ENCODE results near the gene CDKN3. TPM values are rescaled to one million over a fixed set of nuclear protein-coding genes. Genes with fewer than 3 reads are reported as not detected.
"Not testable (repeated sequence)": the region's sequence is repeated elsewhere in the genome, so short reads cannot be mapped to it uniquely, and the experiment has no call there.

Gene CDKN3
- total RNA-seq, 2 experiments from 2014 or later, result 150 to 157 TPM

DNA sequence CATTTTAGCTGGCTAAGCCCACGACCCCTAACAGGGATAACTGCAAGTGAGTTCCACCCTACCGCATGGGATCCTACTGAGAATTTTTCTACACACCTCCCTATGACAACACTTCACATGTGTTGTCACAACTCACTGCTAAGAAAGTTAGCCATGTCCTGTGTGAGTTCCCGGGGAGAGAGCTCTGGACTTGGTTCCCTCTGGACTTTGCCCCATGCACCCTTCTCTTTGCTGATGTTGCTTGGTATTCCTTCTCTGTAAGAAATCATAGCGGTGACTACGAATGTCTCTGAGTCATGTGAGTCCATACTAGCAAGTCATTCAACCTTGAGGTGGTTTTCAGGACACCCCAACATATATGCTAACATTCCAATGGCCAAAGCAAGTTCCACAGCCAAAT, 9.5 kb upstream of the CDKN3 start:
- Histone ChIP-seq H3K4me1 (ENCODE audit: insufficient read depth, low read length, poor library complexity, severe bottlenecking) (no peaks in the 10 kb centered on the region), H3K36me3 (ENCODE audit: insufficient read depth, low read length) (no peaks in the 10 kb centered on the region), H3K9me2 (ENCODE audit: insufficient read depth, low read length) (no peaks in the 10 kb centered on the region), H2AFZ (ENCODE audit: low read length) (no peak overlapping the region), H3K27ac (ENCODE audit: low read depth, low read length, poor library complexity, severe bottlenecking) (no peak overlapping the region), H4K20me1 (ENCODE audit: insufficient read depth, low read length) (no peaks in the 10 kb centered on the region), H3K79me2 (ENCODE audit: insufficient read depth, low read depth, low read length) (no peaks in the 10 kb centered on the region), H3K4me2 (ENCODE audit: low read length) (no peak overlapping the region), H3K9me3 (ENCODE audit: low read length) (no peaks in the 10 kb centered on the region), H3K4me3 (ENCODE audit: low read depth, low read length, poor library complexity, severe bottlenecking) (no peak overlapping the region)
- no TSS peak for BruUV-seq (replicated peaks)
- no peak for TF ChIP-seq EZH2phosphoT487 (IDR thresholded peaks at IDR 0.05; ENCODE audit: borderline replicate concordance, low read depth, low read length)
- TF ChIP-seq, protein P1, sequence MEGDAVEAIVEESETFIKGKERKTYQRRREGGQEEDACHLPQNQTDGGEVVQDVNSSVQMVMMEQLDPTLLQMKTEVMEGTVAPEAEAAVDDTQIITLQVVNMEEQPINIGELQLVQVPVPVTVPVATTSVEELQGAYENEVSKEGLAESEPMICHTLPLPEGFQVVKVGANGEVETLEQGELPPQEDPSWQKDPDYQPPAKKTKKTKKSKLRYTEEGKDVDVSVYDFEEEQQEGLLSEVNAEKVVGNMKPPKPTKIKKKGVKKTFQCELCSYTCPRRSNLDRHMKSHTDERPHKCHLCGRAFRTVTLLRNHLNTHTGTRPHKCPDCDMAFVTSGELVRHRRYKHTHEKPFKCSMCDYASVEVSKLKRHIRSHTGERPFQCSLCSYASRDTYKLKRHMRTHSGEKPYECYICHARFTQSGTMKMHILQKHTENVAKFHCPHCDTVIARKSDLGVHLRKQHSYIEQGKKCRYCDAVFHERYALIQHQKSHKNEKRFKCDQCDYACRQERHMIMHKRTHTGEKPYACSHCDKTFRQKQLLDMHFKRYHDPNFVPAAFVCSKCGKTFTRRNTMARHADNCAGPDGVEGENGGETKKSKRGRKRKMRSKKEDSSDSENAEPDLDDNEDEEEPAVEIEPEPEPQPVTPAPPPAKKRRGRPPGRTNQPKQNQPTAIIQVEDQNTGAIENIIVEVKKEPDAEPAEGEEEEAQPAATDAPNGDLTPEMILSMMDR (conservative IDR thresholded peaks at IDR 0.05; ENCODE audit: low read length), result no peak
- POLR2A ChIA-PET, result interaction anchor here (0.7 kb wide), 1 partner anchor 33 kb away, joined by 3 read pairs; no protein-coding TSS in a partner anchor
- CTCF ChIA-PET (ENCODE audit: unreplicated experiment), result no interaction called here
- DNase-seq (ENCODE audit: low spot score), result no peak
- intact Hi-C loops (cut with micrococcal nuclease; ENCODE audit: unreplicated experiment), result no loop called here

GRCh38 chr14:54392131-54392859, 4.5 kb upstream of the CDKN3 start:
- Histone ChIP-seq H3K27ac (ENCODE audit: low read depth, low read length, poor library complexity, severe bottlenecking) (no peak overlapping the region), H3K9me2 (ENCODE audit: insufficient read depth, low read length) (no peaks in the 10 kb centered on the region), H3K4me2 (ENCODE audit: low read length) (no peak overlapping the region), H3K4me1 (ENCODE audit: insufficient read depth, low read length, poor library complexity, severe bottlenecking) (peaks cover 5% of the 10 kb centered on the region), H3K36me3 (ENCODE audit: insufficient read depth, low read length) (no peaks in the 10 kb centered on the region), H4K20me1 (ENCODE audit: insufficient read depth, low read length) (no peaks in the 10 kb centered on the region), H3K4me3 (ENCODE audit: low read depth, low read length, poor library complexity, severe bottlenecking) (no peak overlapping the region), H3K9me3 (ENCODE audit: low read length) (no peaks in the 10 kb centered on the region), H2AFZ (ENCODE audit: low read length) (no peak overlapping the region), H3K79me2 (ENCODE audit: insufficient read depth, low read depth, low read length) (peaks cover 4% of the 10 kb centered on the region; the same call in 1 of the 2 replicates)
- ChIA-PET POLR2A (no interaction called here), CTCF (ENCODE audit: unreplicated experiment) (interaction anchor here (0.6 kb wide), 1 partner anchor 1359 kb away, joined by 3 read pairs; no protein-coding TSS in a partner anchor)
- no TSS peak for BruUV-seq (replicated peaks)
- TF ChIP-seq, protein P1 (conservative IDR thresholded peaks at IDR 0.05; ENCODE audit: low read length), result no peak
- no peak for TF ChIP-seq EZH2phosphoT487 (IDR thresholded peaks at IDR 0.05; ENCODE audit: borderline replicate concordance, low read depth, low read length)
- no peak for DNase-seq (ENCODE audit: low spot score)
- intact Hi-C loops (cut with micrococcal nuclease; ENCODE audit: unreplicated experiment), result loop anchor here (10.0 kb wide), 1 partner anchor 777 kb away; no protein-coding TSS in a partner anchor

DNA sequence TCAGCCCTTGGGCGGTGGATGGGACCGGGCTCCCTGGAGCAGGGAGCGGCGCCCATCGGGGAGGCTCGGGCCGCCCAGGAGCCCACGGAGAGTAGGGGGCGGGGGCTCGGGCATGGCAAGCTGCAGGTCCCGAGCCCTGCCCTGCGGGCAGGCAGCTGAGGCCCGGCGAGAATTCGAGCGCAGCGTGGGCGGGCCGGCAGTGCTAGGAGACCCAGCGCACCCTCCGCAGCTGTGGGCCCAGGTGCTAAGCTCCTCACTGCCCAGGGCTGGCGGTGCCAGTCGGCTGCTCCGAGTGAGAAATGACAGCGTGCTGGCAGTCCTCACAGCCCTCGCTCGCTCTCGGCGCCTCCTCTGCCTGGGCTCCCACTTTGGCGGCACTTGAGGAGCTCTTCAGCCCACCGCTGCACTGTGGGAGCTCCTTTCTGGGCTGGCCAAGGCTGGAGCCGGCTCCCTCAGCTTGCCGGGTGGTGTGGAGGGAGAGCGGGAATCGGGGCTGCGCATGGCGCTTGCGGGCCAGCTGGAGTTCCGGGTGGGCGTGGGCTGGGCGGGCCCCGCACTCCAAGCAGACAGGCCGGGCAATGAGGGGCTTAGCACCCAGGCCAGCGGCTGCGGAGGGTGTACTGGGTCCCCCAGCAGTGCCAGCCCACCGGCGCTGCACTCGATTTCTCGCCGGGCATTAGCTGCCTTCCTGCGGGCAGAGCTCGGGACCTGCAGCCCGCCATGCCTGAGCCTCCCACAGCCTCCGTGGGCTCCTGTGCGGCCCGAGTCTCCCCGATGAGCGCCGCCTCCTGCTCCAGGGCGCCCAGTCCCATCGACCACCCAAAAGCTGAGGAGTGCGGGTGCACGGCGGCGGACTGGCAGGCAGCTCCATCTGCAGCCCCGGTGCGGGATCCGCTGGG, 3.6 kb upstream of the CDKN3 start:
- H3K9me2 ChIP-seq (ENCODE audit: insufficient read depth, low read length); H3K27ac ChIP-seq (ENCODE audit: low read depth, low read length, poor library complexity, severe bottlenecking); H3K4me3 ChIP-seq (ENCODE audit: low read depth, low read length, poor library complexity, severe bottlenecking); H3K4me2 ChIP-seq (ENCODE audit: low read length); BruUV-seq (replicated peaks); H2AFZ ChIP-seq (ENCODE audit: low read length); H3K4me1 ChIP-seq (ENCODE audit: insufficient read depth, low read length, poor library complexity, severe bottlenecking); POLR2A ChIA-PET; DNase-seq (ENCODE audit: low spot score); CTCF ChIA-PET (ENCODE audit: unreplicated experiment); H3K9me3 ChIP-seq (ENCODE audit: low read length); H4K20me1 ChIP-seq (ENCODE audit: insufficient read depth, low read length); H3K36me3 ChIP-seq (ENCODE audit: insufficient read depth, low read length): not testable (repeated sequence)
- intact Hi-C loops (cut with micrococcal nuclease; ENCODE audit: unreplicated experiment), result loop anchor here (10.0 kb wide), 1 partner anchor 778 kb away; no protein-coding TSS in a partner anchor
- peaks cover 13% of the 10 kb centered on the region for H3K79me2 ChIP-seq (ENCODE audit: insufficient read depth, low read depth, low read length)

All from OCI-LY7 (cell line).